Activated naive CD4-positive, alpha-beta T cell treated with Interleukin-2 at 50 U/mL for 16 hours (primary cell): ENCODE data around the gene SLC39A1.

Experiments
- DNase-seq: peaks from one replicate; pipeline ENCODE4 v3.0.0-alpha.2; 2020

The SLC39A1 gene

DNA sequence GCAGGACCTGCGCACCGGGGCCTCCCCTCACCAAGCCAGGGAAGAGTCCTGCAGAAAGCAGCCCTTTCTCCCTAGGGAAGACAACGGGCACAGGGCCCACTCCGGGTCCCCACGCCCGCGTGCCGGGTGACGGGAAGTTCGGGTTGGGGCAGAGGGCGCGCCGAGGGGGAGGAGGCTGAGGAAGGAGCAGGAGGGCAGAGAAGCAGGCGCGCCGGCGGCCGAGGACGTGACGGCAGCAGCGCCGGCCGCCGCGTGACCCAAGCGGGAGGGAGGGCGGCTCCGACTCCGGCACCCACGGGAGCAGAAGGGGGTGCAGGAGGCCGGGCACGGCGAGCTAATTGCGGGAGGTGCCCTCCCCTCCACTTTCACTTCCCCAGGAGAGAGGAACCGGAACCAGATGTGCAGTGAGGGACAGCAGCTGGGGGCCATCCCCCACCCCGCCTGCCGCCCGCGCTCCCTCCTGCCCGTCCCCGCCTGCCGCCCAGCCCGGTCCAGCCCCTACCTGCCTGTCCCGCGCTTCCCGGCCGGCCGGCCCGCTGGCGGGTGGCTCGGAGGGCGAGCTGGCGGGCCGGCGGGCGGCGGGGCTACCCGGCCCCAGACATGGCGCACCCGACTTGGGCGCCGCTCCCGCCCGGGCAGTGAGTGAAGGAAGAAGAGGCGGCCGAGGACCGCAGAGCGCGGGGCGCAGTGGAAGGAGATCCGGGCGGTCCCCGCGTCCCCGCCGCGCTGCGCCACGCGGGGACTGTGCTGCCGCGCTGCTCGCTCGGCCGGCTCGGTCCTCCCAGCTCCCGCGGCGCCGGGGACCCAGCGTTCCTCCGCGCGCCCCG lies 17.3 kb downstream of the SLC39A1 start:
- DNase-seq, result peak; percentile 71

GRCh38 chr1:153945131-153945794 lies 18.1 kb downstream of the SLC39A1 start:
- DNase-seq, result peak; percentile 76

DNA sequence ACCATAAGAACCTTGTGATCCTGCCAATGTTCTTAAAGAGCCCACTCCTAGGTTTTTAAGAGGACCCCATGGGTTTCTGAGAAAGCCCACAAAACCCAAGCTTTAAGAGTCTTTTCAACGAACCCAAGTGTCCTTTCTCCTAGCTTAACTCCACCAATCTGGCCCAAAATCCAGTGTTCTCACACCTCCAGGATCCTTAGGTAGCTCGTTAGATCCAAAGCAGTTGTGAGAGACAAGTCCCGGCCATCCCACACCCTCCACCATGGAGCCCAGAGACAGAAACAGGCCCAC lies 18.6 kb downstream of the SLC39A1 start:
- DNase-seq, result no peak

- no peak for DNase-seq
These were observed 19.1 kb downstream of the SLC39A1 start for GRCh38 chr1:153944005-153944826.

- DNase-seq, result no peak
These were observed 20.4 kb downstream of the SLC39A1 start for GRCh38 chr1:153942766-153943549.

DNA sequence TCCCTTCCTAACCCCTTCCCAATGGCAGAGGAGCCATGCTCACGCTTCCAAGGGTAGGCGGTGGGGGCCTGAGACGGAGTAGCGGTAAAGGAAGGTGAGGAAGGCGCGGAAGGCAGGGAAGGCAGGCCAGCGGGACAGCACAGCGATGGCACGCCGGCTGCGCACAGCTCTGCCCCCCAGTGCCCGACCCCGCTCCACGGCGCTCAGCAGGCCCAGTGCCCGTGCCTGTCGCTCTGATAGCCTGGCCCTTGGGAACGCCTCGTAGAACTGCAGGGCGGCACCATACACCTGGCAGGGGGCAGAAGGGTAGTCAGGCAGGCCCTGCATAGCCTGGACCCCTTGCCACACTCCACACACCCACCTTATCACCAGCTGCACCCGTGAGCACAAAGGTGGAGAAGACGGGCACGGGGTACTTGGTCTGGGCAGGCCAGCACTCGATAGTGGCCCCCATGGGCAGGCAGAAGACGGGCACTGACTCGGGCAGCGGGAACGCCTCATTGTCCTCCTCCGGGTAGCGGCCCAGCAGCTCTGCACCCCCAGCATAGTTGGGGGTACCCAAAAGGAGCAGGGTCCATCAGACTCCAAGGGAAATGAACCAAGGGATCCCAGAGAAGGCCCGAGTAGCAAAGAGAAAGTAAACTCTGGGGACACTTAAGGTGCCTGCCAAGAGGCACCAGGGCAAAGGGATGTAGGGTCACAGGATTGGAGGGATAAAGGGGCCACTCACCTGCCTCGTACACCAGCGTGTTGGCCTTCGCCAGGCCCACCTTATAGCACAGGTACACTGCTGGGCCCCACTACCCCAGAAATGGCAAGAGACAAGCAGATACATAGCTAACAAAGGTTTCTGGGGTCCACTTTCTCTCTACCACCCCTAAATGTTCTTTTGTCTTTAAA lies 21.3 kb downstream of the SLC39A1 start:
- no peak for DNase-seq

- DNase-seq, result no peak
These were observed 22.6 kb downstream of the SLC39A1 start for GRCh38 chr1:153940756-153941155.

DNA sequence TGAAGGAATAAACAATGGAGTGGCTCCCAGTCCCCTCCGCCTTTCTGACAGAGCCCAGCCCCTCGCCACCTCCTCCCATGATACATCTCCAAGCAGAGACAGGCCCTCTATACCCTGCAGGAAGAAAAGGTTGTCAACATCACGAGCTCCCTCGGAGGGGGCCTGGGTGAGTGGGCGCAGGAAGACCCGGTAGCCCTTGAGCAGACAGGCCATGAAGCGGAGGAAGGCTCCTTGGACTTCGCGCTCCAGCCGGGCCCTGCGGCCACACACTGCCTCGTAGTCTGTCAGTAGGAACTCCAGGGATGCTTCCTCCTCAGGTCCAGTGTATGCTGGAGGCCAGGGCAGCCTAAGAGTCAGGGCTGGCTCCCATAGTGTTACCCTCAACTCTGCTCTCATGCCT lies 23.9 kb downstream of the SLC39A1 start:
- DNase-seq, result no peak

GRCh38 chr1:153938996-153939395 lies 24.3 kb downstream of the SLC39A1 start:
- DNase-seq, result no peak

GRCh38 chr1:153937331-153937730 lies 26.0 kb downstream of the SLC39A1 start:
- DNase-seq, result no peak

DNA sequence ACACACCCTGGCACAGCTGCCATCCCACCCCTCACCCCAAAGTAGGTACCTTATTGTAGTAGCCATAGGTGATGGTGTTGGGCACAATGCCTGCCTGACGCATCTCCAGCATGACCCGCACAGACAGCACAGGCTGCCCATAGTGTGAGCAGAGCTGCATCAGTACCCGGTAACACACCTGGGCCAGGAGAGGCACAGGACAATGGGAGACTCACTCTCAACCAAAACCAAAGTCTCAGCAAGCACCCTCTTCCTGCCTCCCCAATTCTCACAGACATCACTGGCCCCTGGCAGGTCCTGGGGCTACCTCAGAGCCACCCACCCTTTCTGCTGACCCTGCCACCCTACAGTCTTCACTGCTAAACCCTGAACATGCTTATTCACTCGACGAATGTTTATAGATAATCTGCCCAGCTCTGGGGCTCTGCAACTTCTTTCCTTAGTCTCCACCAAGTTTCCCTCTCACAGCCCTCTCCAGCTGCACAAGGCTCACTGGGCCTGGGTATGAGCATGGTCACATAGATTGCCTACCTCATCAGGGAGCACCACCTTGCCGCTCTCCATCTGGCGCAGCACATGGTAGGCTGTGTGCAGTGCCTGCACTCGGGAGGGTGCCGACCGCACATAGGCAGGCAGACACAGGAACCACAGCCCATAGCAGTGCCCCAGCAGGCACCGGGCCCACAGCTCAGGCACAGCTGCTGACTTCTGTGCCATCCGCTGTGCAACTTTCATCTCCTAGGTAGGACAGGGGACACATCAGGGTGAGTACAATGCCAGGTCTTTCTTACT lies 27.1 kb downstream of the SLC39A1 start:
- DNase-seq, result no peak

DNA sequence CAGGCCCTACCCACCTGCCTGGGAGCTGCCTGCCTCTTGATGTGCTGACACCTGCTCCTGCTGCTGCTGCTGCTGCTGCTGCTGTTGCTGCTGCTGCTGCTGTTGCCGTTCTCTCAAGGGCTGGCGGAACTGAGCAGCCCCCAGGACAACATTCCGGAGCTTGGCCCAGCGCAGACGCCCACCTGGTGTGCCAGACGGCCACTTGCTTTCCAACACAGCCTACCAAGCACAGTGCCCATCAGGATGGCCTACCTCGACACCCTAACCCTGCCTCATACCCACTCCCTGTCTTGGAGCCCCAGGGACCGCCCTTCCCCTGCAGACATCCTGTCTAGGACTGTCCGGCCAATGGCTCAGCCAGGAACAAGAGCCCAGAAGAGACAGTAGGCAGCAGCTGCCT lies 28.6 kb downstream of the SLC39A1 start:
- no peak for DNase-seq

DNA sequence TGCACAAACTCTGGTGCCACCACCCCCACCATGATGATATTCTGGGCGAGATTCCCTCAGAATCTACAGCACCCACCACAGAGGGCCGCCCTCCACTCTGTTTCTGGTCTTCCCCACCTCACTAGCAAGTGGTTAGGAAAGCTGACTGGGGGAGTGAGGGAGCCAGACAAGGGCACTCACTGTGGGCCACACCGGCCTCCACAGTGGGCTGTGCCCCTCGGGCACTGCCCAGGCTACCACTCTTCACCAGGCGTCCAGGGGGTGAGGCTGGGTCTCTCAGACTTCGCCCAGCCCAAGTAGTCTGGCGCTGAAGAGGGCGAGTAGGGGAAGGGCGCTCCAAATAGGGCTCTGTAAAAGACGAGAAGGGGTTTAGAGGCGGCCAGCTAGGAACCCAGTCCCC lies 29.4 kb downstream of the SLC39A1 start:
- no peak for DNase-seq

- DNase-seq, result no peak
These were observed 29.9 kb downstream of the SLC39A1 start for GRCh38 chr1:153933430-153933829.

- no peak for DNase-seq
These were observed 30.9 kb downstream of the SLC39A1 start for GRCh38 chr1:153932156-153933131.

- DNase-seq, result no peak
These were observed 33.1 kb downstream of the SLC39A1 start for GRCh38 chr1:153929981-153930948.

DNA sequence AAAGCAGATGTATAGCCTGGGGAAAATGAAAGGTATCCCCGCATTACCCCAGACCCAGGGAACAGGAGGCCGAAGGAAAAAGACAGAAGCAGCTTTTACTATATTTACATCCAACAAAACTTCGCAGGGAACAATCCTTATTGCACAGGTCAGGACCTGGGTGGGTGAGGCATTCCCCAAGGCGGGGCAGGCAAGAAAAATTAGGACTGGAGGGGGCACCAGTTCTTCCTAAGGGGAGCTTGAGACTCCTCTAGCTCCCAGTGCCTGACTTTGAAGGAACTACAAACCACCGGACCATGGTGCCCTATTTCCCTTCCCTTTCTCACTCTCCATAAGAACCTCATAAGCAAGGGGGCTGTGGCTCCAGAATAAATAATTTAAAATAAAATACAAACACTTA lies 33.9 kb downstream of the SLC39A1 start:
- no peak for DNase-seq

DNA sequence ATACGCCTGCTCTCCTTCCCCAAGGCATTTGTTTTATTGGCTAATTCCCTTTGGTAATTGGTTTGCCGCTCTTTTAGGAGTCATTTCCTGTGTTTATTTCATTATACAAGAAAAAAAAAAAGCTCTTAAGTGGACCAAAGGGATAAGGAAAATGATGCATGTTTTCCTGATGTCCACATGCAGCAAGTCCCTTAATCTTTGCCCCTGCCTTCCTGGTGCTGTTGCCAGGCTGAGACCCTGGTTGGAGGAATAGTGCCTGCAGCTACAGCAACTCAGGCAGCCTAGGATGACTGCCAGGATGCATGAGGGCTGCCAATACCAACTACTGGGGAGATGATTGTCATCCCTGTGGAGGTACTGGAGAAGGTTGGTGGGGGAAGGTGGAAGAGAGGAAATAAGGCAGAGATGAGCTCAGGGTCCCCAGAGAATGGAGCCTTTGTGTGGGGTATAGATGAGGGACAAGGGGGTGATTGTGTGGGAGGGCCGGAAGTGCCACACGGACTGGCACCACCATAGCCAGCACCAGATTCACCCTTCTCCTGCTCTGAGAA lies 34.5 kb downstream of the SLC39A1 start:
- DNase-seq, result no peak
